ENCODE results near the gene ALK. TPM values are rescaled to one million over a fixed set of nuclear protein-coding genes. Genes with fewer than 3 reads are reported as not detected.

Gene ALK
- total RNA-seq, 1 donor from 2014 or later: 0.14 TPM

GRCh38 chr2:29276151-29276550 is 645.2 kb downstream of the ALK start:
- no peaks in the 10 kb centered on the region for H3K4me1 ChIP-seq
- no peak for DNase-seq
- H3K9me3 ChIP-seq (replicated peaks): no peaks in the 10 kb centered on the region
- intact Hi-C loops (cut with micrococcal nuclease): no loop called here
- no peak overlapping the region for H3K4me3 ChIP-seq
- H3K27ac ChIP-seq (replicated peaks): no peak overlapping the region
- H3K36me3 ChIP-seq: no peaks in the 10 kb centered on the region
- peaks cover 72% of the 10 kb centered on the region for H3K27me3 ChIP-seq (ENCODE audit: low read depth)
- TF ChIP-seq CTCF (IDR thresholded peaks at IDR 0.05; ENCODE audit: borderline replicate concordance): no peak

- Histone ChIP-seq H3K4me3 (no peak overlapping the region), H3K27ac (replicated peaks) (no peak overlapping the region), H3K27me3 (ENCODE audit: low read depth) (peaks cover 72% of the 10 kb centered on the region), H3K9me3 (replicated peaks) (no peaks in the 10 kb centered on the region), H3K36me3 (no peaks in the 10 kb centered on the region), H3K4me1 (no peaks in the 10 kb centered on the region)
- intact Hi-C loops (cut with micrococcal nuclease): no loop called here
- no peak for TF ChIP-seq CTCF (IDR thresholded peaks at IDR 0.05; ENCODE audit: borderline replicate concordance)
- DNase-seq: no peak
Measured at GRCh38 chr2:29275186-29275585, 646.2 kb downstream of the ALK start.

GRCh38 chr2:29273685-29274611 is 647.4 kb downstream of the ALK start:
- intact Hi-C loops (cut with micrococcal nuclease): no loop called here
- no peak for TF ChIP-seq CTCF (IDR thresholded peaks at IDR 0.05; ENCODE audit: borderline replicate concordance)
- Histone ChIP-seq H3K4me3 (no peak overlapping the region), H3K9me3 (replicated peaks) (no peaks in the 10 kb centered on the region), H3K36me3 (no peaks in the 10 kb centered on the region), H3K27me3 (ENCODE audit: low read depth) (peaks cover 59% of the 10 kb centered on the region), H3K4me1 (peaks cover 9% of the 10 kb centered on the region), H3K27ac (replicated peaks) (no peak overlapping the region)
- no peak for DNase-seq

- TF ChIP-seq CTCF (IDR thresholded peaks at IDR 0.05; ENCODE audit: borderline replicate concordance): no peak
- Histone ChIP-seq H3K27me3 (ENCODE audit: low read depth) (peaks cover 51% of the 10 kb centered on the region), H3K36me3 (no peaks in the 10 kb centered on the region), H3K4me3 (no peak overlapping the region), H3K27ac (replicated peaks) (no peak overlapping the region), H3K9me3 (replicated peaks) (no peaks in the 10 kb centered on the region), H3K4me1 (peaks cover 9% of the 10 kb centered on the region)
- intact Hi-C loops (cut with micrococcal nuclease): no loop called here
- no peak for DNase-seq
Measured at GRCh38 chr2:29273004-29273684, 648.2 kb downstream of the ALK start.

- peaks cover 43% of the 10 kb centered on the region for H3K27me3 ChIP-seq (ENCODE audit: low read depth)
- DNase-seq: no peak
- no peaks in the 10 kb centered on the region for H3K36me3 ChIP-seq
- H3K4me3 ChIP-seq: no peak overlapping the region
- intact Hi-C loops (cut with micrococcal nuclease): no loop called here
- no peaks in the 10 kb centered on the region for H3K9me3 ChIP-seq (replicated peaks)
- H3K27ac ChIP-seq (replicated peaks): no peak overlapping the region
- H3K4me1 ChIP-seq: peaks cover 9% of the 10 kb centered on the region
- TF ChIP-seq CTCF (IDR thresholded peaks at IDR 0.05; ENCODE audit: borderline replicate concordance): no peak
Measured at GRCh38 chr2:29272311-29272710, 649.1 kb downstream of the ALK start.

Measured in left ventricle myocardium inferior (tissue), 1 donor.